ENCODE data around the gene INCENP.

GRCh38 chr11:62082292-62082657 lies 41.5 kb upstream of the INCENP start:
- TF ChIP-seq CTCF (IDR thresholded peaks at IDR 0.05) (no peak), ZFP36 (IDR thresholded peaks at IDR 0.05; ENCODE audit: borderline replicate concordance, partially characterized antibody) (no peak), KDM5A (IDR thresholded peaks at IDR 0.05) (no peak), NFE2L2 (conservative IDR thresholded peaks at IDR 0.05; ENCODE audit: low read length) (no peak), CEBPB (IDR thresholded peaks at IDR 0.05) (no peak), POLR2A (IDR thresholded peaks at IDR 0.05; ENCODE audit: low read length) (no peak), MAZ (IDR thresholded peaks at IDR 0.05; ENCODE audit: borderline replicate concordance, low read depth, low read length) (no peak), CHD4 (IDR thresholded peaks at IDR 0.05; ENCODE audit: borderline replicate concordance) (no peak), EP300 (IDR thresholded peaks at IDR 0.05) (no peak), CHD2 (IDR thresholded peaks at IDR 0.05; ENCODE audit: low read length, partially characterized antibody) (no peak), RNF2 (IDR thresholded peaks at IDR 0.05; ENCODE audit: borderline replicate concordance, low read depth) (no peak)
